Stimulated activated CD4-positive, alpha-beta T cell treated with anti-CD3 and anti-CD28 coated beads, Interleukin-2, amount 100 ng/mL, for 4 hours (primary cell): ENCODE data around the gene FUT8.

Experiments
- DNase-seq: peaks from one replicate; pipeline ENCODE4 v3.0.0-alpha.2; 2020; ENCODE audit warnings: low read depth

The FUT8 gene

DNA sequence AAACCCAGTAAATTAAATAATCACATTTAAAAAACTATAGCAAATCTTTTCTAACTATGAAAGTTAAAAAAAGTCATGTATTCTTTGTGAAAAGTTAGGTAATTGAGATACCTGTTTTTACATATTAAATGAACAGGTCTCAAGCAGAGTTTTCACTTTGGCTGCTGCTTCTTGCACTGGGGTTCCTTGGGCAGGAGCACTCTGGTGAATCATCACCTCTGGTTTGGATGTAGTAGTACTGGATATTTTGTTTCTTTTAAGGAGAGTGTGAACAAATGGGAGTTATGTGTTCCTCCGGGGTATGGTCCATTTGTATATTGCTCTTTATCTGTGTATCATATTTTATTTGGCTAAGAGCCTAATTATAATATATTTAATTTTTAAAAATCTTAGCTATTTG lies 82.7 kb downstream of the FUT8 start:
- DNase-seq: no peak

DNA sequence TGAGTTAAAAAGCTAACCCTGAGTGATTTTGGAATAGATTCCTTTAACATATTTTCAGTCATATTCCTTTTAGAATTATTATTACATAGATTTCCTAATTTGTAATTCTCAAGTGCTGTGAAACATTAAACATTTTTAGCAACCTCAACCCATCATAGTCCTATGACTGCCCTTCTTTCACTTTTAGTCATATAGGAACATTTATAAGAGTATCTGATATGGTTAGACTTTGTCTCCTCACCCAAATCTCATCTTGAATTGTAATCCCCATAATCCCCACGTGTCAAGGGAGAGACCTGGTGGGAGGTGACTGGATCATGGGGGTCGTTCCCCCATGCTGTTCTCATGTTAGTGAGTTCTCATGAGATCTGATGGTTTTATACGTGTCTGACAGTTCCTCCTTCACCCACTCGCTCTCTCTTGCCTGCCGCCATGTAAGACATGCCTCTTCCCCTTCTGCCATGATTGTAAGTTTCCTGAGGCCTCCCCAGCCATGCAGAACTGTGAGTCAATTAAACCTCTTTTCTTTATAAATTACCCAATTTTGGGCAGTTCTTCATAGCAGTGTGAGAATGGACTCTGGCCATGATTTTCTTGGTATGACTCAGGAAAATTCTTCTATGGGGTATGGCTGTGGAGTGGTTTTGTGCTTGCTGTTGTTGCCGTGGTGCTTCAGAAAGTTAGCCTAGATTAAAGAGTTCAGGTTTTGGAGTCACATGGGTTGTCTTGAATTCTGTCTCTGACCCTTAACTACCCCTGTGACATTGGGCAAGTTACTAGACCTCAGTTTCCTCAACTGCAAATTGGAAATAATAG lies 83.9 kb downstream of the FUT8 start:
- no peak for DNase-seq

DNA sequence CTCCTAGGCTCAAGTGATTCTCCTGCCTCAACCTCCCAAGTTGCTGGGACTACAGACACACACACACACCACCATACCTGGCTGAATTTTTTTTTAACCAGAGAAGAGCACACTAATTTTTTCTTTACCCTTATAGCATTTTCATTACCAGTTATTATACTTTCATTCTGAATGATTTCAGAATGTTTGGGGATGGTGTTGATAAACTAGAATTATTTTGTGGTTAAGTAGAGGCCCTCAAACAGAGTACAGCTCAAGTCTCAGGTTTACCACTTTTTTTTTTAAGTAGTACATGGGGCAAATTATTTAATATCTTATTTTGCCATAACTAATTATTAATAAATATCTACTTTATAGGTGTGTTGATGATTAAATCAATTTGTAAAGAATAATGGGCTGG lies 86.6 kb downstream of the FUT8 start:
- no peak for DNase-seq

DNA sequence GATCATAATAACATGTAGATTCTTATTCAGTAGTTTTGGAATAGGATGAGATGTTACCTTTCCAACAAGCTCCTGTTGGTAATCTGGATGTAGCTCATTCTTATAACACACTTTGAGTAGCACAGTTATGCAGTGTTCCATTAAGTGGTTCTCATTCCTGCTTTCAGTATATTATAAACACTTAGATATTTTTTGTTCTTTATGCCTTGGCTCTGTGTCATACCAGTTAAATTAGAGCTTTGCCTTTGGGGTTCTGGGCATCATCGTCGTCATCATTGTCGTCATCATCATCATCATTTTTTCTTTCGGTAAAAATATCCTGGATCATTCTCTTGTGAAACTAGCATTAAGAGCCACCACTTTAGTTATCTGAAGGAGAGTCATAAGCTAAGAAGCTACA lies 87.5 kb downstream of the FUT8 start:
- no peak for DNase-seq

DNA sequence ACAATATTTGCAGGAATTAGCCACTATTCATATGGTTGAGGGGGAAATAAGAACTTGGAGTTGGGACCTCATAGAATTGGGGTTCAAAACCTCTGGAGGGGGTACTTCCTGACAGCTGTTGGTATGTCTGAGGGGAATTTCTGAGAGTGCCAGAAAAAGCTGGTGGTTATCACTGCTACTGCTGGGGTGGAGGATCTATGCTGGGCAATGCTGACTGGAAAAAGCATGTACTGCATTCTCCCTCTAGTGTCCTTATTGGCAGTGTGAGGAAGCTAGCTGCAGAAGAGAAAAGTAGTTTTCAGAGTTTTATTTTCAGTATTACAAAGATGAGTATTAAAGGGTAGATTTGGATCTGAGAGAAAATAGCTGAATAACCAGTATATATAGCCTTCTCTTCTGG lies 88.8 kb downstream of the FUT8 start:
- no peak for DNase-seq

DNA sequence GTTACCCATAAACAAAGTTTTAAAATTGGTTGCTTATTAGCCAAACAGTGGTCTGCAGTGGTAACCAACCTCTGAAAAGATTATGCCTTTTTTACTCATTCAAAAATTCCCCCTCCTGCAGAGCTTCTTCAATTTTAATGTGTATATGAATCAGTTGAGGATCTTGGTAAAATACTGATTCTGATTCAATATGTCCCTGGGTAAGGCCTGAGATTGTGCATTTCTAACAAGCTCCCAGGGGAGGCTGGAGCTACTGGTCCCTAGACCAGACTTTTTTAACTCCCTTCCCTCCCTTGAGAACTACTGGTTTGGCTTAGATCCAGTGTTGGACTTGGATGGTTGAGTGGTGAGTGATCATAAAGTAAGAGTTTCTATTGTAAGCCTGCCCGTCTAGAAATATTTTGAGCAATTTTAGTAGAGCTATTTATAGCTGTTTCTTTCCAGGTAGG lies 90.2 kb downstream of the FUT8 start:
- no peak for DNase-seq

DNA sequence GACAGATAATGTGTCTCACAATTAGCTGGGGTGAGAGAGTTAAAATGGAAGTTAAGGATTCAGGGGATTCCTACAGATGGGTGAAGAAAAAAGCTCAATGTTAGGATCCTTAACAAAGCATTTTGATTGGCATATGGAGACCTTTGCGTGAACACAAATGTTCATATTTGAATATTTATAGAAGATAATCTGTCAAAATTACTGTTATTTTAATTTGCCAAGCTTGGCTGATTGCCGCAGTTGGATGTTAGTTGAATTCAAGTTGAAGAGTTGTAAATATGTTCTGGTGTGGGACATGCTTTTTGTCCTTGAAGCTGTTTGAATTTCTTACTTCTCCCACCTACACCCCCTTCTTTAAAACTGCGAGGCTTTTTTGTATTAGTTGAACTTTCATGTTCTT lies 91.2 kb downstream of the FUT8 start:
- DNase-seq: no peak

DNA sequence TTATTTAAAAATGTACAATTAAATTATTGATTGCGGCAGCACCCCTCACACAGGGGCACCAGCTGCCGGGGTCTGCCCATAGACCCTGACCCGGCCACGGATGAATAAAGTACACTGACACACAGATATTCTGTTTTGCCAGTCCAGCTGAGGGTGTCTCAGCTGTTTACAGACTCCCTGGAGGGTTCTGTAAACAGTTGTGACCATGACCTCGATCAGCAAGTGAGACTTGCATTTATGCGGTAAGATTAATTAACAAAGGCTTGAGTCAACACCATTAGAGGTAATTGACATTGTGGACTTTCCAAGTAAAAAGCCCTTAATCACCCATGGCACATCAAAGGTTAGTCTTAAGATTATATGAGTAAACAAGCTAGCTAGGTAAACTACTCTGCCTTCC lies 94.3 kb downstream of the FUT8 start:
- no peak for DNase-seq

DNA sequence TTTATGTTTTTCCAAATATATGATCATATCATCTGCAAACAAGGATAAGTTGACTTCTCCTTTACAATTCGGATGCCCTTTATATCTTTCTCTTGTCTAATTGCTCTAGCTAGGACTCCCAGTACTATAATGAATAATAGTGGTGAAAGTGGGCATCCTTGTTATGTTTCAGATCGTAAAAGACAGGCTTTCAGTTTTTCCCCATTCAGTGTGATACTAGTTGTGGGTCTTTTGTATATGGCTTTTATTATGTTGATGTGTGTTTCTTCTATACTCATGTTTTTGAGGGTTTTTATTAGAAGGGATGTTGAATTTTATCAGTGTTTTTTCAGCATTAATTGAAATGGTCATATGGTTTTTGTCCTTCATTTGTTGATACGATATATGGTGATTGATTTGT lies 97.3 kb downstream of the FUT8 start:
- no peak for DNase-seq

DNA sequence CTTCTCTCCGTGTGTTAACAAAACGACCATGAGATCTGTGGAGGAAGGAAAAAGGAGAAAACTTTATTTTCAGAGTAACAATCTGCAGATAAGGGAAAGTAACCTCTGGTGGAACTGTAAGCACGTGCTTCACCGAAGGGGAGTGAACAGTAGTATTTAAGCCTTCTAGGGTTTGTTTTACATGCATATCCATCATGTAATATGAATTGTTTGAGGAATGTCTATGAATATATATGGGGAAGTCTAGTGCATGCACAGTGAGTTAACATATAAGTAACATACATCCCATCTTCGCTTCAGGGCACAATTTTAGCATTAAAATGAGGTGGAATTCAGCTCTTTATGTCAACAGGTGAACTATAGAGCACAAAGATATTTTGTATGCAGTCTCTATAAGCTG lies 101.1 kb downstream of the FUT8 start:
- no peak for DNase-seq

DNA sequence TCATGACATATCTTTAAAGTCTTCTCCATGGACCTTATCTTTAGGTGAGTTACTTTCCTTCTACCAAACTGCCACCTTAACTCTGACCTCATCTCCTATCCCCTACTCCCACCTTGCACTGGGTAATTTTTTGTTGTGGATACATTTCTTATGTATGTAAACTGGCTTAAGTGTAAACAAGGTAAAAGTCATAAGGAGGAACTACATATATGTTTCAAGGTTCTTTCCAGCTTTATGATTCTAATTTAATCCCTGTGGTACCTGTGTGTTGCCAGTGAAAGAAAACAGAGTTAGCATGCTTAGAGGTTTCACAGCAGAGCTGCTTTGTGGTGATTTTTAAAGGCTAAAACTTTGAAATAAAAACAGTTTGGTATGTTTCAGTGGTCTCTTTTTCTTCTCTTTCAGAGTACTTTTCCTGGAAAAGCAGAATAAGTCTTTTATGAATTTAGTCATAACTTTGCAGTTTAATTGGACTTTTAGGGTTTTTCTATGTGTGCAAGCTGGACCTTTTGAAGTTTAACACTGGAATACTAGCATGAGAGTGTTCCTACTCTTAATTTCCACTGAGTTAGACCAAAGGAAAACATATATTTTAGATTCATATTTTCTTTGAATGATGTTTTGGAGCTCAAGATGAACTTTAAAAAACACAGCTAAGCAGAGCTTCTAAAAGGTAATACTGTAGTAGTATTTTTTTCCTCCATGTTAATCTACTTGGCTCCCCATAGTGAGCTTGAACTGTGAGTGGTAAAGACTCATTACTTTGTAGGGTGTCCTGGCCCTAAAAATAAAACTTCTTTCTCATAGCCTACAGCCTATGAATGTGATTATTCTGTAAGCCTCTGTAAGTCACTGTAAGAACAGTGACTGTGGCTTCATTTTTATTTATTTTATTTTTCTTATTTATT lies 105.4 kb downstream of the FUT8 start:
- no peak for DNase-seq

DNA sequence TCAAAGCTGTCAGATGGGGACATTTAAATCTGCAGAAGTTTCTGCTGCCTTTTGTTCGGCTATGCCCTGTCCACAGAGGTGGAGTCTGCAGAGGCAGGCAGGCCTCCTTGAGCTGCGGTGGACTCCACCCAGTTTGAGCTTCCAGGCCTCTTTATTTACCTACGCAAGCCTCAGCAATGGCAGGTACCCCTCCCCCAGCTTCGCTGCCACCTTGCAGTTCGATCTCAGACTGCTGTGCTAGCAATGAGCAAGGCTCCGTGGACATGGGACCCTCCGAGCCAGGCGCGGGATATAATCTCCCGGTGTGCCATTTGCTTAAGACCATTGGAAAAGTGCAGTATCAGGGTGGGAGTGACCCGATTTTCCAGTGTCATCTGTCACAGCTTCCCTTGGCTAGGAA lies 115.5 kb downstream of the FUT8 start:
- DNase-seq: no peak

DNA sequence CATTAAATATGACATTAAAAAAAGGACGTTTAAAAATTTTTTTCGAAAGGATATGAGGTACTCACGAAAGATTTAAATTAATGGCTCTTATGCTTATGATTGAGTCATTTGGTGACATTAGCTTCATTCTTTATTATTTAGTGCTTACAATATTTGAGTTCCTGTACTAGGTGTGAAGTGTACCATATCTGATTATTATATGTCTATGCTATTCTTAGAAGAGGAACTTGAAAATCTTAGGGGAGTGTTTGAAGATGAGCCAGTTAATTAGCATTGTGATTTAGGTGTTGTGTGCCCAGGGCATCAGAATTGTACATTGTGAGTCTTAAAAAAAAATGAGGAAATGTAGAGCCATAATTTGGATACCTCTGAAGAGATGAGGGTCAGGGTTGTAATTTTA lies 118.6 kb downstream of the FUT8 start:
- DNase-seq: no peak

DNA sequence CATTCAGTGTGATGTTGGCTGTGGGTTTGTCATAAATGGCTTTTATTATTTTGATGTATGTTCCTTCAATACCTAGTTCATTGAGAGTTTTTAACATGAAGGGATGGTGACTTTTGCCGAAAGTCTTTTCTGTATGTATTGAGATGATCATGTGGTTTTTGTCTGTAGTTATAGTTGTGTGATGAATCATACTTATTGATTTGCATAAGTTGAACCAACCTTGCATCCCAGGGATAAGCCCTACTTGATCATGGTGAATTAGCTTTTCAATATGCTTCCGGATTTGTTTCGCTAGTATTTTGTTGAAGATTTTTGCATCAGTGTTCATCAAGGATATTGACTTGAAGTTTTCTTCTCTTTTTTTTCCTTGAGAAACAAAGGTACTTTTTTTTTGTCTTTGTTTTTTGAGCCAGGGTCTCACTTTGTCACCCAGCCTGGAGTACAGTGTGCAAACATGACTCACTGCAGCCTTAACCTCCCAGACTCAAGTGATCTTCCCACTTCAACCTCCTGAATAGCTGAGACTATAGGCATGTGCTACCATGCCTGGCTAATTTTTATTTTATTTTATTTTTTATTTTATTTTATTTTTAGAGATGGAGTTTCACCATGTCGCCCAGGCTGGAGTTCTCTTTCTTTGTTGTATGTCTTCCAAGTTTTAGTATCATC lies 121.3 kb downstream of the FUT8 start:
- DNase-seq: no peak

DNA sequence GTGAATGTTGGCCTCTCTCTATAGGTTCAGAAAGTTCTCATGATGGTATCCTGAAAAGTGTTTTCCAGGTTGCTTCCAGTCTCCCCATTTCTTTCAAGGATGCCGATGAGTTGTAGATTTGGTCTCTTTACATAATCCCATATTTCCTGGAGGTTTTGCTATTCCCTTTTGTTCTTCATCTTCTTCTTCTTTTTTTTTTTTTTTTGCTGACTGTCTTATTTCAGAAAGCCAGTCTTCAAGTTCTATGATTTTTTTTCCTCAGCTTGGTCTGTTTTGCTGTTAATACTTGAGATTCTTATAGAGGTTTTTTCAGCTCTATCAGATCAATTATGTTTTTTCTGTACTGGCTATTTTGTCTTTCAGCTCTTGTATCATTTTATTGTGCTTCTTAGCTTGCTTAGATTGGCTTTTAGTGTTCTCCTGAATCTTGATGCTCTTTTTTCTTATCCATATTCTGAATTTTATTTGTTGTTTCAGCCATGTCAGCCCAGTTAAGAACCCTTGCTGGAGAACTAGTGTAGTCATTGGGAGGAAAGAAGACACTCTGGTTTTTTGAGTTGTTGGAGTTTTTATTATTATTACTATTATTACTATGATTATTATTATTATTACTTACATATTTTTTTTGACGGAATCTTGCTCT lies 124.4 kb downstream of the FUT8 start:
- no peak for DNase-seq

DNA sequence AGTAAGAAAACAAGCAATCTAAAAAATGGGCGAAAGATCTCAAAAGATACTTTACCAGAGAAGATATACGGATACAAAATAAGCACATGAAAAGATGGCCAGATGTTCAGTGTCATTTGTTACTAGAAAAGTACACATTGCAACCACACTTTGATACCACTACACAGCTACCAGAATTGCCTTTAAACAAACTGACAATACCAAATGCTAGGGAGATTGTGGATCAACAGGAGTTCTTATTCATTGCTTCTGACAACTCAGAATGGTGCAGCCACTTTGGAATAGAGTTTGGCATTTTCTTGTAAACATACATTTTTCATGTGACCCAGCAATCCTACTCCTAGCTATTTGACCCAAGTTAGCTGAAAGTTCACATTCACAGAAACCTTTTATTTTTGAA lies 136.3 kb downstream of the FUT8 start:
- DNase-seq: no peak

DNA sequence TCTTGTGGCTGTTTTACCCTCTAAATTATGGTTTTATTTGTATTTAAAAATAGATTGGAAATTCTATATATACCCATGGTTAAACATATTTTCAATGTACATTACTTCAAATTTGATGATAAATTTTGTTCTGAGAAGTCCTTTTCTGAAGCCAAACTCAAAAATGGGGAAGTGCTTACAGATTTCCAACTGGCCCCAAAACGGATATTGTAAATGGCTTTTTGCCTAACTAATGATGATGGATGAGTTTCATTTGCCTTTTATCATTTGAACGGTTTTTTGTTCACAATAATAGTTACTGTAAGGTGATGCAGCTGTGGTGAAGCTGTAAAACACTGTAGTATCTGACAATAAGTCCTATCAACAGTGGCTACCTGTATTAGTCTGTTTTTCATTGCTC lies 136.9 kb downstream of the FUT8 start:
- no peak for DNase-seq

DNA sequence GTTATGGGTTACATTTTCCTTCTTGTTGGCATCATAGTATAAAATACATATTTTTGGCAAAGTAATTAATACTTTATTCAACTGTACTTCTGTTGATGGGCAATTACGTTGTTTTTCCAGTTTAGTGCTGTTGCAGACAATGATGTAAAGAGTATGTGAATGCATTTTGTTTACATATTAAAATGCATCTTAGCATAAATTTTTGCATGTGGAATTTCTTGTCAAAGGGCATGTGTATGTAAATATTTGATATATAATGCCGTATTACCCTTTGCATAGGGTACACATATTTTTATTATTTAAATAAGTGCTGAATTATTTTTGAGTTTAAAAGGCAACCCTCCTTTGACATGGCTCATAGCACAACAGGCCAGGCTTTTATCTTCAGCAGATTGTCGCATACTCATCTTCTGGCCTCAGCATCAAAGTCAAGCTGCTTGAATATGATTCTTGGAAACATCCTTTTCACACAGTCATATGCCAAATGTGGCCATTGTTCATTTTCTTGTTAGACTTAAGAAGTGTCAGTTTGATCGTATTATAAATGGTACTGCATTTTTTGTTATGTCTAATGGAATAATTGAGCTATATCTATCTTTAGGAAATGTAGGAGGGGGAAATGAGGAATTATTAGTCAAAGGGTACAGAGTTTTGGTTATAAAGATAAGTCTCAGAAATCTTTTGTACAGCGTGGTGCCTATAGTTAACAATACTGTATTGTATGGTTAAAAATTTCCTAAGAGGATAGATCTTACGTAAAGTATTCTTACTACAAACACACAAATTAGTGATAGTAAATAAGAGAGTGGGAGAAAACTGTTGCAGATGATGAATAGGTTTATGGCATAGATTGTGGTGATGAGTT lies 138.5 kb downstream of the FUT8 start:
- DNase-seq: no peak

DNA sequence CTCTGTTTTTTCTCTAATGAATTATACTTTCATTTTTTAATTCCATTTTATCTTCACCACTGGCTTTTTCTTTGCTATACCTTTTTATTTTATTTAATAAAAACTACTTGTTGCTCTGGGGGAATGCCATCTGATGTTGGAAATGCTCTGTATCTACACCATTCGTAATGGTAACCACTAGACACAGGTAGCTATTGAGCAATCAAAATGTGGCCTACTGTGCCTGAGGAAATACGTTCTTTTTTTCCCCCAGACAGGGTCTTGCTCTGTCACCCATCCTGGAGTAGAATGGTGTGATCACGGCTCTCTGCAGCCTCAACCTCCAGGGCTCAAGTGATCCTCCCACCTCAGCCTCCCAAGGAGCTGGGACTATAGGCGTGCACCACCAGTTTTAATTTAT lies 140.2 kb downstream of the FUT8 start:
- no peak for DNase-seq

DNA sequence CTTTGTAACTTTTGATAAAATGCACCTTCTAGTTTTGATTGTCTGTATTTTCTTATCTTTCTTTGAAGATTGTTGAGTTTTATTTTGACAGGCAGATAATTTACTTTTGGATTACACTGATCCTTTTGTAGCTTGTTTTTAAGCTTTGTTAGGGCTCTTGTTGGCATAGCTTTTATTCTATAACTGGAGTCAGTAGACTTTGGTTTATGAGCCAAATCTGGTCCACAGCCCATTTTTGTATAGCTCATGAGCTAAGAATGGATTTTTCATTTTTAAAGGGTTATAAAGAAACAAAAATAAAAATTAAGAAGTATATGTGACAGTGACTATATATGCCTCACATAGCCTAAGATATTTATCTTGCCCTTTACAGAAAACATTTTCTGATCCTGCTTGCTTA lies 142.3 kb downstream of the FUT8 start:
- no peak for DNase-seq

DNA sequence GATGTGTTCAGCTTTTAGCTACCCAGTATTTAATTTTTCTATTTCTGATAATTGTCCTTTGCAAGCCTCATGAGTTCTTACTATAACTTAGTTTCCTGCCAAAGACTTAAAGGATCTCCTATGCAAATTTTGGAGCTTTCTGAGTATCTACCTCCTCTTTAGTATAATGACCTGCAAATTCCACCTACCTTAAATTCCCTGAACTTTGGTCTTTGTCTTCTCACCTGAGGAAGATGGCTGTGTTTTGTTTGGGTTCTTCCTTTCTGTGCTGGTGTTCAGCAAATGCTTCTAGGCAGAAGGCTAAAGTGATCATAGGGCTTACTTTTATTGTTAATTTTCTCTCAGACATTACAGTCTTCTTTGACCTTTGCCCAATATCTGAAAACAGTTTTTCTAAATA lies 142.8 kb downstream of the FUT8 start:
- DNase-seq: no peak
